Measurements from ENCODE around the gene CRYAB.

CRYAB gene

DNA sequence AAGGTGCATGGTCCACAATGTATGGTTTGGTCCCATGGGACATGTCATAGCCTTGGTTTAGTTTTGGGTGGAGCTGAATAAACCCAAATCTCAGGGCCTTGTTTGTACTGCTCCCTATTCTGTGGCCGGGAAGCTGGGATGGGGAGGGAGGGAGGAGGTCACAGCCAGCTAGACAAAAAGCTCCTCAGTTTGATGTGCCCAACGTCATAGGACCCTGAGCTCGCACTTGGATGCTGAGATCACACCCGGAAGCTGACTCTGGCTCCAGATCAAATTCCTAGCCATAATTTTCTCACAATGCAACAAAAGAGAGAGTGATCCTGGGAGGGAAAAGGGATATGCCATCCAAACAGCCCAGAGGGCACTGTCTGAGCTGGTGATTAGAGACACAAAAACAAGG, 2.4 kb upstream of the CRYAB start:
- no peak overlapping the region for H3K14ac ChIP-seq (ENCODE audit: low read length in 2 of 2)
- H3K9me3 ChIP-seq (ENCODE audit: control insufficient read depth, low read length): no peaks in the 10 kb centered on the region
- no peak for DNase-seq

DNA sequence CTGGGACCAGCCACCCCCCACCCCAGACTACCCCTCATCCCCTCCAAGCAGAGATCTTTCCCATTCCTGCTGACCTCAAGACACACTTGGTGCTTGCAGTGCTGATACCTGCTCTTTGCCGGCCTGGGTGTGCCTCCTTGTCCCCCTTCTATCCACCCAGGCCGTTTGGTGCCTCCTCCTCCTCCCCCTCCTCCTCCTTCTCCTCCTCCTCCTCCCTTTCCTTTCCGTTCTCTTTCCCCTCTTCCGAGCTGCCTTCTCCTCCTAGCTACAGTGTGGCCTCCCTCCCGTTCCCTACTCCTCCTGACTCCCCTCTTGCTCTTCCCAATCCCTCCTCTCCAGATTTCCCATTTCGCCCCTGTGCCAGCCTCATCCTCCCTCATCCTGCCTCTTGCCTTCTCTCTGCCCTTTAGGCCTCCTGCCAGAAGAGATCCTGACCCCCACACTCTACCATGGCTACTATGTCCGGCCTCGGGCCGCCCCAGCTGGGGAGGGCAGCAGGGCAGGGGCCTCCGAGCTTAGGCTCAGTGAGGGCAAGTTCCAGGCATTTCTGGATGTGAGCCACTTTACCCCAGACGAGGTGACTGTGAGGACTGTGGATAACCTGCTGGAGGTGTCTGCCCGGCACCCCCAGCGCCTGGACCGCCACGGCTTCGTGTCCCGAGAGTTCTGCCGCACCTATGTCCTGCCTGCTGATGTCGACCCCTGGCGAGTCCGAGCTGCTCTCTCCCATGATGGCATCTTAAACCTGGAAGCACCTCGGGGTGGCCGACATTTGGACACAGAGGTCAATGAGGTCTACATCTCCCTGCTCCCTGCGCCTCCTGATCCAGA, 1.7 kb upstream of the CRYAB start:
- no peak overlapping the region for H3K4ac ChIP-seq (ENCODE audit: low read depth in 1 of 2, low read length in 2 of 2)
- H2BK15ac ChIP-seq (ENCODE audit: low read depth, poor library complexity, severe bottlenecking): no peak overlapping the region
- no peak overlapping the region for H3K23ac ChIP-seq (ENCODE audit: low read length in 2 of 2)
- no peak overlapping the region for H2BK120ac ChIP-seq (ENCODE audit: low read depth, low read length)
- H4K8ac ChIP-seq (ENCODE audit: low read length): no peak overlapping the region
- no peak overlapping the region for H2BK12ac ChIP-seq (ENCODE audit: low read length in 2 of 2)
- H3K4me3 ChIP-seq (ENCODE audit: insufficient read depth in 1 of 2, low read depth in 1 of 2, low read length in 2 of 2): peak overlapping the region in 1 of 2 experiments; percentile 86
- DNase-seq: no peak
- 89% methylated on average over 24 of the region's 24 CpGs for WGBS
- H2AK5ac ChIP-seq (ENCODE audit: low read length, severe bottlenecking): no peak overlapping the region
- no peak overlapping the region for H2BK5ac ChIP-seq (ENCODE audit: low read depth, low read length, poor library complexity, severe bottlenecking)
- no peak overlapping the region for H3K14ac ChIP-seq (ENCODE audit: low read length in 2 of 2)
- H3K4me1 ChIP-seq (ENCODE audit: control insufficient read depth, insufficient read depth, low read depth, low read length): peaks cover 10% of the 10 kb centered on the region
- peaks cover 0 to 42% of the 10 kb centered on the region in 2 experiments for H3K36me3 ChIP-seq (ENCODE audit: control insufficient read depth in 1 of 2, insufficient read depth in 2 of 2, low read depth in 1 of 2, low read length in 2 of 2)
- H3K79me1 ChIP-seq (replicated peaks; ENCODE audit: low read length, poor library complexity, severe bottlenecking): no peaks in the 10 kb centered on the region
- H3K9ac ChIP-seq (ENCODE audit: low read length): peak overlapping the region; percentile 97
- H3K27me3 ChIP-seq (ENCODE audit: control insufficient read depth in 1 of 2, insufficient read depth in 1 of 2, low read length in 2 of 2): peaks cover 0 to 17% of the 10 kb centered on the region in 2 experiments
- no peak overlapping the region for H3K18ac ChIP-seq (ENCODE audit: low read depth in 1 of 2, low read length in 2 of 2)
- H3K9me3 ChIP-seq (ENCODE audit: control insufficient read depth, low read length): no peaks in the 10 kb centered on the region
- no peak overlapping the region for H3K27ac ChIP-seq (ENCODE audit: low read length, poor library complexity, severe bottlenecking)
- no peak overlapping the region for H3K4me2 ChIP-seq (ENCODE audit: low read length, poor library complexity, severe bottlenecking)
- no peak overlapping the region for H4K91ac ChIP-seq (ENCODE audit: low read length)
- no peak overlapping the region for H2AFZ ChIP-seq (ENCODE audit: low read depth, low read length)

More for the DNA sequence above, 2.4 kb upstream of the CRYAB start:
- H2AK5ac ChIP-seq (ENCODE audit: low read length, severe bottlenecking): no peak overlapping the region
- H3K36me3 ChIP-seq (ENCODE audit: control insufficient read depth in 1 of 2, insufficient read depth in 2 of 2, low read depth in 1 of 2, low read length in 2 of 2): peaks cover 0 to 34% of the 10 kb centered on the region in 2 experiments
- H2BK120ac ChIP-seq (ENCODE audit: low read depth, low read length): no peak overlapping the region
- peaks cover 13% of the 10 kb centered on the region for H3K4me1 ChIP-seq (ENCODE audit: control insufficient read depth, insufficient read depth, low read depth, low read length)
- H3K27ac ChIP-seq (ENCODE audit: low read length, poor library complexity, severe bottlenecking): no peak overlapping the region
- no peak overlapping the region for H3K4me2 ChIP-seq (ENCODE audit: low read length, poor library complexity, severe bottlenecking)
- H3K18ac ChIP-seq (ENCODE audit: low read depth in 1 of 2, low read length in 2 of 2): no peak overlapping the region
- no peak overlapping the region for H2AFZ ChIP-seq (ENCODE audit: low read depth, low read length)
- peak overlapping the region in 1 of 2 experiments; percentile 86 for H3K4me3 ChIP-seq (ENCODE audit: insufficient read depth in 1 of 2, low read depth in 1 of 2, low read length in 2 of 2)
- no peak overlapping the region for H4K91ac ChIP-seq (ENCODE audit: low read length)
- H3K4ac ChIP-seq (ENCODE audit: low read depth in 1 of 2, low read length in 2 of 2): no peak overlapping the region
- H2BK5ac ChIP-seq (ENCODE audit: low read depth, low read length, poor library complexity, severe bottlenecking): no peak overlapping the region
- no peaks in the 10 kb centered on the region for H3K79me1 ChIP-seq (replicated peaks; ENCODE audit: low read length, poor library complexity, severe bottlenecking)
- H3K27me3 ChIP-seq (ENCODE audit: control insufficient read depth in 1 of 2, insufficient read depth in 1 of 2, low read length in 2 of 2): peaks cover 0 to 17% of the 10 kb centered on the region in 2 experiments
- no peak overlapping the region for H2BK15ac ChIP-seq (ENCODE audit: low read depth, poor library complexity, severe bottlenecking)
- H3K9ac ChIP-seq (ENCODE audit: low read length): peak overlapping the region; percentile 97
- no peak overlapping the region for H2BK12ac ChIP-seq (ENCODE audit: low read length in 2 of 2)
- 94% methylated on average over 1 of the region's 4 CpGs for WGBS
- no peak overlapping the region for H3K23ac ChIP-seq (ENCODE audit: low read length in 2 of 2)
- no peak overlapping the region for H4K8ac ChIP-seq (ENCODE audit: low read length)

DNA sequence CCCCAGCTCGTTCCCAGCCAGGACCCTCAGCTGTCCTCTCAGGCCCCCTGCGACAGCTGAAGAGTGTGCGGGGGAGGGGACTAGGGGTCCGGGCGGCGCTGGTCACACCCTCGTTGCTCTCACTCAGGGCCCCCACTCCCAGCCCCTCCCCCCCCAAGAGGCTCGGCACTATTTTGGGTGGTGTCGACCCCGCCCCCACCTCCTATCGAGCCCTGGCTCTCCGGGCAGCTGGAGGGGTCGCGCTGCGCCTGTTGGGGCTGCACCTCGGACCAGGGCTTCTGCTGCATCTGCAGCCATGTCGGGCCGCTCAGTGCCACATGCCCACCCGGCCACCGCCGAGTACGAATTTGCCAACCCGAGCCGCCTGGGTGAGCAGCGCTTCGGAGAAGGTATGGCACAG, 965 bp upstream of the CRYAB start, which contains the start of gene HSPB2:
Gene HSPB2, plus strand, starts transcription at position 200 of the 400 bp plus-strand sequence. Its CDS starts 96 bp downstream, at position 296.
- Histone ChIP-seq H2BK5ac (ENCODE audit: low read depth, low read length, poor library complexity, severe bottlenecking) (no peak within 1 kb of the TSS), H3K9me3 (ENCODE audit: control insufficient read depth, low read length) (no peaks in the 10 kb centered on the region)

More for the DNA sequence above, 965 bp upstream of the CRYAB start, which contains the start of gene HSPB2:
- peaks cover 0 to 17% of the 10 kb centered on the region in 2 experiments for H3K27me3 ChIP-seq (ENCODE audit: control insufficient read depth in 1 of 2, insufficient read depth in 1 of 2, low read length in 2 of 2)
- H3K36me3 ChIP-seq (ENCODE audit: control insufficient read depth in 1 of 2, insufficient read depth in 2 of 2, low read depth in 1 of 2, low read length in 2 of 2): peaks cover 0 to 49% of the 10 kb centered on the region in 2 experiments
- no peaks in the 10 kb centered on the region for H3K79me1 ChIP-seq (replicated peaks; ENCODE audit: low read length, poor library complexity, severe bottlenecking)
- peak within 1 kb of the TSS in 1 of 2 experiments; percentile 86 for H3K4me3 ChIP-seq (ENCODE audit: insufficient read depth in 1 of 2, low read depth in 1 of 2, low read length in 2 of 2)
- no peak for DNase-seq
- no peak within 1 kb of the TSS for H3K27ac ChIP-seq (ENCODE audit: low read length, poor library complexity, severe bottlenecking)
- peaks cover 10% of the 10 kb centered on the region for H3K4me1 ChIP-seq (ENCODE audit: control insufficient read depth, insufficient read depth, low read depth, low read length)
- H3K4me2 ChIP-seq (ENCODE audit: low read length, poor library complexity, severe bottlenecking): peak within 1 kb of the TSS; percentile 26
- H3K23ac ChIP-seq (ENCODE audit: low read length in 2 of 2): no peak within 1 kb of the TSS
- H2AFZ ChIP-seq (ENCODE audit: low read depth, low read length): no peak within 1 kb of the TSS
- peak within 1 kb of the TSS; percentile 27 for H2BK120ac ChIP-seq (ENCODE audit: low read depth, low read length)
- 79% methylated on average over 22 of the region's 26 CpGs for WGBS
- peak within 1 kb of the TSS; percentile 46 to 73 for H3K4ac ChIP-seq (ENCODE audit: low read depth in 1 of 2, low read length in 2 of 2)
- peak within 1 kb of the TSS; percentile 77 for H4K91ac ChIP-seq (ENCODE audit: low read length)
- peak within 1 kb of the TSS; percentile 97 for H3K9ac ChIP-seq (ENCODE audit: low read length)
- H2BK15ac ChIP-seq (ENCODE audit: low read depth, poor library complexity, severe bottlenecking): no peak within 1 kb of the TSS
- peak within 1 kb of the TSS; percentile 19 to 70 for H3K18ac ChIP-seq (ENCODE audit: low read depth in 1 of 2, low read length in 2 of 2)
- H2BK12ac ChIP-seq (ENCODE audit: low read length in 2 of 2): peak within 1 kb of the TSS in 1 of 2 experiments; percentile 70
- H3K14ac ChIP-seq (ENCODE audit: low read length in 2 of 2): no peak within 1 kb of the TSS
- H2AK5ac ChIP-seq (ENCODE audit: low read length, severe bottlenecking): no peak within 1 kb of the TSS
- peak within 1 kb of the TSS; percentile 78 for H4K8ac ChIP-seq (ENCODE audit: low read length)

Data from mesenchymal stem cell (in vitro differentiated cells and primary cell).